HepG2 (cell line): Measurements from ENCODE around the gene GDF7. TPM values are rescaled to one million over a fixed set of nuclear protein-coding genes. Genes with fewer than 3 reads are reported as not detected.
A peak's percentile ranks its signal among the peaks of the same experiment; 100 is the strongest.

Experiments
- CREM ChIP-seq, 2 experiments: sonication (generic) in 1 of 2; formaldehyde crosslinking in 1 of 2; IDR thresholded peaks; 2 replicates each; pipeline versions ENCODE4 v1.4.0 to v1.6.1; 2016 to 2020; ENCODE audit warnings: antibody characterized with exemption in 1 of 2, mild to moderate bottlenecking in 1 of 2, missing genetic modification reagents in 1 of 2
- KLF13 ChIP-seq: sonication (generic); formaldehyde crosslinking; IDR thresholded peaks from 2 replicates; pipeline ENCODE4 v1.4.0; 2020; ENCODE audit warnings: mild to moderate bottlenecking, missing genetic modification reagents
- MBD4 ChIP-seq: IDR thresholded peaks from 2 replicates; pipeline ENCODE4 v1.6.1; 2012; ENCODE audit warnings: low read length, inconsistent platforms, borderline replicate concordance
- NONO ChIP-seq, 2 experiments: fragments of 450-650 bp in 1 of 2; sonication (generic) in 1 of 2; formaldehyde crosslinking in 1 of 2; IDR thresholded peaks in 1 of 2; conservative IDR thresholded peaks in 1 of 2; 2 replicates each; pipeline versions ENCODE4 v1.6.1 to v1.8.0; 2017 to 2022; ENCODE audit warnings: mild to moderate bottlenecking in 1 of 2, missing genetic modification reagents in 1 of 2, moderate library complexity in 1 of 2
- PAWR ChIP-seq: sonication (generic); formaldehyde crosslinking; IDR thresholded peaks from 2 replicates; pipeline ENCODE4 v1.4.0; 2020; ENCODE audit warnings: missing genetic modification reagents, mild to moderate bottlenecking, borderline replicate concordance
- SIN3A ChIP-seq: IDR thresholded peaks from 2 replicates; pipeline ENCODE4 v1.6.1; 2011; ENCODE audit warnings: low read depth, mild to moderate bottlenecking, control low read depth, low read length, borderline replicate concordance
- SIX1 ChIP-seq: sonication (generic); formaldehyde crosslinking; IDR thresholded peaks from 2 replicates; pipeline ENCODE4 v1.4.0; 2020; ENCODE audit warnings: missing genetic modification reagents, borderline replicate concordance
- TFE3 ChIP-seq: IDR thresholded peaks from 2 replicates; pipeline ENCODE4 v1.6.1; 2016
- U2AF2 ChIP-seq: fragments of 200-400 bp; formaldehyde crosslinking; IDR thresholded peaks from 2 replicates; pipeline ENCODE4 v1.6.1; 2017; ENCODE audit warnings: low read depth, mild to moderate bottlenecking, low read length
- ZMAT5 ChIP-seq: sonication (generic); formaldehyde crosslinking; IDR thresholded peaks from 2 replicates; pipeline ENCODE4 v1.5.0; 2020; ENCODE audit warnings: mild to moderate bottlenecking, low read depth, missing genetic modification reagents, borderline replicate concordance
- ZMYM3 ChIP-seq: sonication (generic); formaldehyde crosslinking; IDR thresholded peaks from 2 replicates; pipeline ENCODE4 v1.5.1; 2020; ENCODE audit warnings: mild to moderate bottlenecking, missing genetic modification reagents
- ZNF138 ChIP-seq: sonication (generic); formaldehyde crosslinking; IDR thresholded peaks from 2 replicates; pipeline ENCODE4 v1.5.0; 2020; ENCODE audit warnings: mild to moderate bottlenecking, low read depth, missing genetic modification reagents
- ZNF44 ChIP-seq: sonication (generic); formaldehyde crosslinking; IDR thresholded peaks from 2 replicates; pipeline ENCODE4 v1.5.1; 2020; ENCODE audit warnings: mild to moderate bottlenecking, missing genetic modification reagents
- ZNF543 ChIP-seq: sonication (generic); formaldehyde crosslinking; IDR thresholded peaks from 2 replicates; pipeline ENCODE4 v1.4.0; 2020; ENCODE audit warnings: mild to moderate bottlenecking, missing genetic modification reagents
- ZNF564 ChIP-seq: sonication (generic); formaldehyde crosslinking; IDR thresholded peaks from 2 replicates; pipeline ENCODE4 v1.8.1; 2023; ENCODE audit warnings: mild to moderate bottlenecking, missing genetic modification reagents
- ZNF646 ChIP-seq: sonication (generic); formaldehyde crosslinking; IDR thresholded peaks from 2 replicates; pipeline ENCODE4 v1.9.0; 2021; ENCODE audit warnings: mild to moderate bottlenecking, missing genetic modification reagents
- ZNF704 ChIP-seq: sonication (generic); formaldehyde crosslinking; IDR thresholded peaks from 2 replicates; pipeline ENCODE4 v1.8.1; 2023; ENCODE audit warnings: mild to moderate bottlenecking, inconsistent platforms, moderate library complexity, missing genetic modification reagents, borderline replicate concordance
- ZNF749 ChIP-seq: sonication (generic); formaldehyde crosslinking; IDR thresholded peaks from 2 replicates; pipeline ENCODE4 v1.8.0; 2022; ENCODE audit warnings: mild to moderate bottlenecking, missing genetic modification reagents, moderate library complexity, borderline replicate concordance
- ZNF776 ChIP-seq: sonication (generic); formaldehyde crosslinking; IDR thresholded peaks from 2 replicates; pipeline ENCODE4 v1.4.0; 2020; ENCODE audit warnings: mild to moderate bottlenecking, missing genetic modification reagents
- polyA plus RNA-seq, 8 experiments: library from polyadenylated mRNA; depleted of rRNA in 3 of 8; stranded (reverse) in 7 of 8; unstranded in 1 of 8; fragments of >200 nt; fragmentation: Illumina TruSeq in 4 of 8; extraction: Trizol in 4 of 8; gene quantifications; 2 replicates each; pipeline versions ENCODE4 v1.2.1 to v1.2.3, GENCODE V29; 2011 to 2016; ENCODE audit warnings: low read depth in 4 of 8, missing spikeins in 1 of 8, mixed read lengths in 1 of 8; ENCODE audit not compliant: insufficient read depth in 1 of 8
- total RNA-seq, 5 experiments: library from RNA; depleted of rRNA; stranded (reverse); fragments of >200 nt; fragmentation: Illumina TruSeq; extraction: Trizol; gene quantifications; 2 replicates each; pipeline ENCODE4 v1.2.3, GENCODE V29; 2016; ENCODE audit warnings: low read depth in 1 of 5

GDF7 gene
- total and polyA plus RNA-seq, 2 of the 13 experiments (the other 11 are each of a cell fraction or from before 2014, with no cell fraction given) = 1.6 to 15.0 TPM

- no peak for TF ChIP-seq ZNF646 (CRISPR knock-in tag)
- TF ChIP-seq SIN3A = 0 out of 2 replicates have a peak, but pooled peaks have one; percentile 35
- TF ChIP-seq ZNF776 = peak; percentile 90
- TF ChIP-seq SIX1 (CRISPR knock-in tag) = no peak
- TF ChIP-seq CREM (IDR thresholded peaks at IDR 0.05) = no peak
- TF ChIP-seq CREM (CRISPR knock-in tag; IDR thresholded peaks at IDR 0.05) = no peak
- TF ChIP-seq MBD4 = no peak
- TF ChIP-seq KLF13 (CRISPR knock-in tag) = no peak
- TF ChIP-seq U2AF2 = no peak
- TF ChIP-seq ZNF138 = no peak
- TF ChIP-seq ZMYM3 (CRISPR knock-in tag) = no peak
- peak; percentile 66; the same call in 1 of the 2 replicates for TF ChIP-seq ZNF749
- TF ChIP-seq ZNF543 (CRISPR knock-in tag) = peak; percentile 89
- no peak for TF ChIP-seq ZMAT5 (CRISPR knock-in tag)
- no peak for TF ChIP-seq TFE3 (CRISPR knock-in tag)
- TF ChIP-seq ZNF44 (CRISPR knock-in tag) = no peak
- TF ChIP-seq ZNF564 (CRISPR knock-in tag) = no peak
- TF ChIP-seq NONO (IDR thresholded peaks at IDR 0.05) = no peak
- TF ChIP-seq NONO (CRISPR knock-in tag; conservative IDR thresholded peaks at IDR 0.05) = peak; percentile 70
- TF ChIP-seq PAWR = no peak
- TF ChIP-seq ZNF704 = peak; percentile 64; the same call in 1 of the 2 replicates
Observed at GRCh38 chr2:20666304-20667150, at the start of gene GDF7 (continued).
